AG04450 (cell line): Measurements from ENCODE around the gene LRRIQ4. TPM values are rescaled to one million over a fixed set of nuclear protein-coding genes. Genes with fewer than 3 reads are reported as not detected.

ENCODE experiments used
- CTCF ChIA-PET: fragments of 300-600, 350-600 bp; formaldehyde crosslinking; extraction: SDS; loops from one replicate; lab custom pipeline; 2022; ENCODE audit warnings: antibody characterized with exemption, inconsistent platforms; lab: Charles Lee
- POLR2A ChIA-PET: fragments of 350-600 bp; formaldehyde crosslinking; extraction: SDS; loops from one replicate; lab custom pipeline; 2021; ENCODE audit warnings: antibody characterized with exemption, inconsistent platforms; lab: Yijun Ruan, JAX
- DNase-seq: peaks from one replicate; pipeline ENCODE4 v3.0.0-alpha.2; 2011; ENCODE audit warnings: low read depth, low spot score
- H3K27ac ChIP-seq: one replicate; pipeline ENCODE4 v1.5.1; 2012; ENCODE audit warnings: low read depth, low read length, control low read depth
- H3K27me3 ChIP-seq: one replicate; pipeline ENCODE4 v1.6.0; 2012; ENCODE audit warnings: low read length; ENCODE audit not compliant: control insufficient read depth, insufficient read depth
- H3K4me3 ChIP-seq: 2 replicates; pipeline ENCODE4 v1.5.1; 2011; ENCODE audit warnings: mild to moderate bottlenecking, low read depth, low read length, control low read depth
- H3K9me3 ChIP-seq: 2 replicates; pipeline ENCODE4 v1.5.1; 2012; ENCODE audit warnings: low read length; ENCODE audit not compliant: control insufficient read depth, insufficient read depth
- CTCF ChIP-seq: IDR thresholded peaks from 2 replicates; pipeline ENCODE4 v1.5.1; 2011; ENCODE audit warnings: low read depth, low read length, control low read depth, inconsistent platforms
- polyA plus RNA-seq: library from polyadenylated mRNA; depleted of rRNA; stranded (reverse); fragments of >200 nt; gene quantifications from 2 replicates; pipeline ENCODE4 v1.2.3, GENCODE V29; 2011

The LRRIQ4 gene
- polyA plus RNA-seq, 1 experiment = not detected

- ChIA-PET CTCF (no interaction called here), POLR2A (no interaction called here)
- peaks cover 3% of the 10 kb centered on the region; the same call in 1 of the 2 replicates for H3K9me3 ChIP-seq
- TF ChIP-seq CTCF = no peak
- no peak overlapping the region for H3K27ac ChIP-seq
- DNase-seq = no peak
- H3K27me3 ChIP-seq = no peaks in the 10 kb centered on the region
- H3K4me3 ChIP-seq = no peak overlapping the region
Measured at GRCh38 chr3:169777822-169778221, 34.8 kb upstream of the LRRIQ4 start.

- Histone ChIP-seq H3K9me3 (no peaks in the 10 kb centered on the region), H3K27me3 (no peaks in the 10 kb centered on the region), H3K27ac (no peak overlapping the region), H3K4me3 (no peak overlapping the region)
- DNase-seq = no peak
- ChIA-PET CTCF (interaction anchor here (1.1 kb wide), 1 partner anchor 84 kb away, joined by 4 read pairs; no protein-coding TSS in a partner anchor), POLR2A (no interaction called here)
- no peak for TF ChIP-seq CTCF
Measured at GRCh38 chr3:169780742-169781141, 31.9 kb upstream of the LRRIQ4 start.

- ChIA-PET POLR2A (no interaction called here), CTCF (no interaction called here)
- Histone ChIP-seq H3K27me3 (no peaks in the 10 kb centered on the region), H3K27ac (no peak overlapping the region), H3K4me3 (no peak overlapping the region), H3K9me3 (no peaks in the 10 kb centered on the region)
- TF ChIP-seq CTCF = no peak
- DNase-seq = no peak
Measured at GRCh38 chr3:169781209-169781855, 31.3 kb upstream of the LRRIQ4 start.

- TF ChIP-seq CTCF = no peak
- DNase-seq = no peak
- no peaks in the 10 kb centered on the region for H3K27me3 ChIP-seq
- ChIA-PET CTCF (interaction anchor here (0.6 kb wide), 1 partner anchor 70 kb away, joined by 3 read pairs; no protein-coding TSS in a partner anchor), POLR2A (no interaction called here)
- no peak overlapping the region for H3K27ac ChIP-seq
- no peaks in the 10 kb centered on the region for H3K9me3 ChIP-seq
- no peak overlapping the region for H3K4me3 ChIP-seq
Measured at GRCh38 chr3:169787120-169787519, 25.6 kb upstream of the LRRIQ4 start.

GRCh38 chr3:169787791-169788190 is 24.9 kb upstream of the LRRIQ4 start:
- H3K9me3 ChIP-seq = no peaks in the 10 kb centered on the region
- ChIA-PET POLR2A (no interaction called here), CTCF (no interaction called here)
- H3K27me3 ChIP-seq = no peaks in the 10 kb centered on the region
- H3K27ac ChIP-seq = no peak overlapping the region
- H3K4me3 ChIP-seq = no peak overlapping the region
- no peak for TF ChIP-seq CTCF
- DNase-seq = no peak
